Measurements from ENCODE around the gene CEP83.

GRCh38 chr12:94305130-94305957 lies 154.3 kb downstream of the CEP83 start:
- no peak for TF ChIP-seq CTCF (IDR thresholded peaks at IDR 0.05)
- no peak for TF ChIP-seq POLR2AphosphoS5 (IDR thresholded peaks at IDR 0.05)
- TF ChIP-seq POLR2A (IDR thresholded peaks at IDR 0.05) = no peak
